Measurements from ENCODE around the gene RASGRF1. TPM values are rescaled to one million over a fixed set of nuclear protein-coding genes. Genes with fewer than 3 reads are reported as not detected.
A peak's percentile ranks its signal among the peaks of the same experiment; 100 is the strongest.
"Not testable (repeated sequence)": the region's sequence is repeated elsewhere in the genome, so short reads cannot be mapped to it uniquely, and the experiment has no call there.

Gene RASGRF1
- polyA plus RNA-seq, 3 donors, result 0.43 to 0.72 (median 0.54) TPM

DNA sequence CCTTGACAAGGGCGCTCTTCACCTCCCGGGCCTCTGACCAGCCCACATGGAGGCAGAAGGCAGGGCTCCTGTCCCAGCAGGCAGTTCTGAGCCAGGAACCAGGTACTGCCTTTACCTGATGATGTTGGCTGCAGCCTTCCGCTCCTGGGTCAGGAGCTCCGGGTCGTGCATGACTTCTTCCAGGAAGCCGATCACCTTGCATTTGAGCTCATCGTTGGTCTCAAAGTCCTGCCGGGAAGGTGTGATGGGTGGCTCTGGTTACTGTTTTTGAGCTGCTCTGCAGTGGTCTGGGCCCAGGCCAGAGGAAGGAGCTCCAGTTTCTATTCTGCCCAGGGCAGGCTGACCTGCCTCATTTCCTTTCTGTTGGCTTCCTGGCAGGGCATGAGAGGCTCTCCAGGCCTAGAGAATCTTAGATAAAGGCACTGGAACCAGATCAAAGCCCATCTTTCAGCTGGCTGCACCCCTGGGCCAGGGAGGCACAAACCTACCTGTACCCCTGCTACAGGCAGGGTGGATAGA lies 92.5 kb downstream of the RASGRF1 start:
- no peak for DNase-seq (ENCODE audit: extremely low read depth in 1 of 11, low read depth in 9 of 11, low spot score in 4 of 11)

- DNase-seq (ENCODE audit: extremely low read depth in 1 of 11, low read depth in 9 of 11, low spot score in 4 of 11), result no peak
Observed at GRCh38 chr15:78996894-78997275, 93.7 kb downstream of the RASGRF1 start.

DNA sequence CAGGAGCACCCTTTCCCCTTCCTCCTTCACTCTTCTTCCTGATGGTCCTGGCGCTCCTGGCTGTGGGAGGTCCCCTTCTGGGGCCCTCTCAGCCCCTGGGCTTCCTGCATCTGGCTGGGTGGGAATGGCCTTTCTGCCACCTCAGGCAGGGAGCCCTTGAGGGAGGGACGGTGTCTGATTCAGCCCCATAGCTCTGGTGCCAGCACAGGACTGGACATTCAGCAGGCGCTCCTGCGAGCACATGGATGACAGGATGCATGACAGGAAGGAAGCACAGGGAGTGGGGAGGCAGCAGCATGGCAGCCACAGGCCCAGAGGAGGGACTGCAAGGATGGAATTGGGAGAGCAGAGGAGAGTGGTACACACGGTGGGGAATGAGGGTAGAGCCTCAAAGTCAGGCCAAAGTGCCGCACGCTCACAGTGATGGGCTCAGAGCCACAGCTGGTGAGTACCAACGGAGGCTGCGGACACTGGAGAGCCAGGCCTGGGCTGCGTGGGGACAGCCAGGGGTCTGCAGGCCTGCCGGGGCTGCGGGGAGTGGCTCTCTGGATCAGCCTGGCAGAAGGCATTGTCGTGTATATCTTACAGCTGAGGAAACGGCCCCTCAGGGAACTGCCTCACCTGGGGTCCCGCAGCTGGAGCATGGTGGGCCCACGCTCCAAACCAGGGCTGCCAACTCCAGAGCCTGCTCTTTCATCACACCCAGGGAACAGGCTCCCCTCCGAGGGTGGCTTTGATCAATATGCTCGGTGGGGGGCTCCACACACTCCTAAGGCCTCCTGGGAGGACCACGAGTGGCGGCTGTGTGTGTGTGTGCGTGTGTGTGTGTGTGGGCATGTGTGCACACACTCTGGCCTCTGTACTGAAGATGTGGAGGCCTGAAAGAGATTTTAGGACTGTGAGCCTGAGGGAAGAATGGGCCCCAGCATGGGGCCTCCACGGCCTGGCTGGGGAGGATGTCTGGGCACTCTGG lies 94.4 kb downstream of the RASGRF1 start:
- DNase-seq (ENCODE audit: extremely low read depth in 1 of 11, low read depth in 9 of 11, low spot score in 4 of 11), result no peak

GRCh38 chr15:78995161-78995560 lies 95.4 kb downstream of the RASGRF1 start:
- not testable (repeated sequence) for DNase-seq (ENCODE audit: extremely low read depth in 1 of 11, low read depth in 9 of 11, low spot score in 4 of 11)

DNA sequence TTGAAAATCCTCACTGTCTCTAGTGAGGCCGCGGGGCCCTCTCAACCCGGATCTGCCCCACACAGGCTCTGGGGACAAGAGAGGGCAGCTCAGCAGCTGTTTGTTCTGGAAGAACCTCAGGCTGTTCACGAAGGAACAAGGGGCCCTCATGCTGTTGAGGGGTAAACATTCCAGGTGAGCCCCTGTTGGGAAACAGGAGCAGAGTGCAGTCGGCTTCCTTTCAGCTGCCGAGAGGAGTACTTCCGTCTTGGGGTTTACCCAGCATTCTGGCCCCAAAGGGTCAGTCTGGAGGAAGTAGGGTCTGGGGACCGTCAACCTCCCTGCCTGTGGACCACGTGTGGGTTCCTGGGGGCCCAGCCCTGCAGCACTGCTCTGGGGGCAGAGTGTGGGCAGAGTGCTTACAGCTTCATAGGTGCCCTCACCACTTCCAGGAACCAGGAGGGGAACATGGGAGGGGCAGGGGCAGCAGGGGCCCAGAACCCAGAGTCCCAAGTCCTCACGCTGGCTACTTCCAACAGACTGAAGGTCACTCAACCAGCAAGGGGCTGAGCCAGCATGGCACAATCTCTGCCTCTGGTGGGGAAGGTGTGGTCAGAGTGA lies 96.5 kb downstream of the RASGRF1 start:
- no peak for DNase-seq (ENCODE audit: extremely low read depth in 1 of 11, low read depth in 9 of 11, low spot score in 4 of 11)

DNA sequence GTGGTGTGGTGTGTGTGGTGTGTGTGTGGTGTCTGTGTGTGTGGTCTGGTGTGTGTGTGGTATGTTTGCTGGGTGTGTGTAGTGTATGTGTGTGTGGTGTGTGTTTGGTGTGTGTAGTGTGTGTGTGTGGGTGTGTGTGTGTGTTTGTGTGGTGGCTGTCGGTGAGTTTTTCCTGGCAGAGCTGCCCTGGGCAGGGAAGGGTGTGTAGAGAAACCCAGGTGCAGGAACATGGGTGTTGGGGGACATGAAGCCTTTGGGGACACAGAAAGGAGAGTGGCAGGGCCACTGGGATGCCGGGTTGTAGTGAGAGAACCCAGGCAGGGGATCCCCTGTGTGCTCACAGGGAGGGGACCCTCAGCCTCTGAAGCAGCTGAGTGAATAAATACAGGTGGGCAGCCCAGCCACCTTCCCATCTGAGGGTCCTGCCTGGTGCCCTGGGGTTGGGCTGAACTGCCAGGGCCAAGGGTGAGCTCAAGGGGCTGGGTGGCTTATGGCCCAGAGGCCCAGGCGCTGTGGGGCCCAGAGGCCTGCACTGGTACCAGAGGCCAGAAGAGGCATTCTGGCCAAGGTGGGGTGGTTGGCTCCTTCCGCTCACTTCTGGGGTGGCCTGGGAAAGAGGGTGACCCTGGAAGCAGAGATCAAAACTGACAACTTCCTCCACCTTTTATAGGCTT lies 97.2 kb downstream of the RASGRF1 start:
- DNase-seq (ENCODE audit: extremely low read depth in 1 of 11, low read depth in 9 of 11, low spot score in 4 of 11), result no peak

GRCh38 chr15:78992416-78993256 lies 97.9 kb downstream of the RASGRF1 start:
- no peak for DNase-seq (ENCODE audit: extremely low read depth in 1 of 11, low read depth in 9 of 11, low spot score in 4 of 11)

- DNase-seq (ENCODE audit: extremely low read depth in 1 of 11, low read depth in 9 of 11, low spot score in 4 of 11), result no peak
Observed at GRCh38 chr15:78991879-78992278, 98.7 kb downstream of the RASGRF1 start.

GRCh38 chr15:78991476-78991875 lies 99.1 kb downstream of the RASGRF1 start:
- DNase-seq (ENCODE audit: extremely low read depth in 1 of 11, low read depth in 9 of 11, low spot score in 4 of 11), result no peak

- DNase-seq (ENCODE audit: extremely low read depth in 1 of 11, low read depth in 9 of 11, low spot score in 4 of 11), result no peak
Observed at GRCh38 chr15:78990278-78990677, 100.3 kb downstream of the RASGRF1 start.

DNA sequence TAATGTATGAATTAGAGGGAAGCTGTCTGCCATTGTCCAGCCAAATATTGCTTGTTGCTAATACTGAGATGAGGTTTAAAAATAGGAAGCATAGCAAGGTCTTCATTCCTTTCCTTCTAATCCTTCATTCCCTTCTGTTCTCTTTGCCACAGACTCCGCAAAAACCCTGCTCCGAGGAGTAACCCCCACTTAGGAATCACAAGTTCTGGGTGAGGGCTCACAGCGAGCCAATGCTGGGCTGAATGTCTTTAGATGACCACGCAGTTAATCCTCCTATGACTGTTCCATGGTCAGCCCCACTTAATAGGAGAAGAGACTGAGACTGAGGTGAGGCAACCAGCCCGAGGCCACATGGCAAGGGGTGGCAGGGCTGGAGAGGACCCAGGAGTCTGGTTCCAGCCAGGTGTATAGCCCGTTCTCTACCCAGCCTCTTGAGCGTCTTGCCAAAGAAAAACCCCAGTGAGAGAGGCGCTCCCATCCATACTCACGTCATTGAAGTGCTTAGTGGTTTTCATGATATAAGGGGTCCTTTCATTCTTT lies 100.8 kb downstream of the RASGRF1 start:
- no peak for DNase-seq (ENCODE audit: extremely low read depth in 1 of 11, low read depth in 9 of 11, low spot score in 4 of 11)

DNA sequence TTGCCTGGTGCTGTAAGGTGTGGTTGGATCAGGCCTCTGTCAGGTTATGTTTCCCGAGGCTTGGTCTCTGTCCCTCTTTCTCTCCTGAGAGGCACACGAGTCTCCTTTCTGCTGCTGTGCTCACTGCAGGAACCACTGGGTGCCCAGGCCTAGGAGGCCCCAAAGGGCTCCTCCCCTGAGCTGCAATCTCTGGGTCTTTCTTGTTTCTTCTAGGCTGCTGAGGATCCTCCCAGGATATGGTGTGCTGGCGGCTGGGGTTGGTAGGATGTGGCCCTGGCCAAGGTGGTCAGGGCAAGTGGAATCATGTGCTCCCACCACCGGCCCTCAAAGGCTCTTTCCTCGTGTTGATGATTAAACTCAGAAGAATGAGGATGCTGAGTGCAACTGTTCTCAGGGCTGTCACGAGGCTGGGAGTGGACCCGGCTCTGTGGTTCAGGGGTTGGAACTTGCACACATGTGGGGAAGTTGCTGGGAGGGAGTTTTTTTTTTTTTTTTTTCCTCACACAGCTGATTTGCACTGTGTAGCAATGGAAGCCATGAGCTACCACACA lies 102.1 kb downstream of the RASGRF1 start:
- DNase-seq (ENCODE audit: extremely low read depth in 1 of 11, low read depth in 9 of 11, low spot score in 4 of 11), result peak in 8 of 11 donors; percentile 24 to 83 (median 55)

DNA sequence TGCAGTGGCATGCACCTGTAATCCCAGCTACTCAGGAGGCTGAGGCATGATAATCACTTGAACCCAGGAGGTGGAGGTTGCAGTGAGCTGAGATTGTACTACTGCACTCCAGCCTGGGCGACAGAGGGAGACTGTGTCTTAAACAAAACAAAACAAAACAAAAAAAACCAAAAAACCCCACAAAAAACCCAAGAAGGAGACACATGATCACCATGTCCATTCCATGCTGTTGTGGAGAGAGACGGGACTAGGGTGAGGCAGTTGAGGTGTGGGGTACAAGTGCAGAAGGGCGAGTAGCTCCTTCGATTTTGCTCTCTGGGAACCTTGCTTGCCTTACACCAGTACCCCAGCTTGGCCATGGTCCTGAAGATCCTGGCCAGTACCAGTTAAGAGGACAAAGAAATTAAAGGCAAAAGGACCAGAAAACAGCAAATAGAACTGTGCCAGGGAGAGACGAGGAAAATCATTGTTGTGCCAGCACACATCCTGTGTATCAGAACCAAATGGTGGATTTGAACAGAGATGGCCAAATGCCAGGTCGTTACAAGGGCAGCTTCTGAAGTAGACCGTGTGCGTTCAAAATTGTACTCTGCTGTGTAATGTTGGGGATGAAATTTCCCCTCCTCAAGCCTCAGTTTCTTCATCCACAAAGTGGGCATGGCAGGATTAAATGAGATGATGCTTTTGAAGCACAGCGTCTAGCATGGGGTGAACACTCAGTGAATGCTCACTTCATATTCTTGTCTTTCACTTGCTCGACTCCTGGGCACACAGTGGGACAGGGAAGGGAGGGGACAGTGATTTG lies 102.8 kb downstream of the RASGRF1 start:
- no peak for DNase-seq (ENCODE audit: extremely low read depth in 1 of 11, low read depth in 9 of 11, low spot score in 4 of 11)

DNA sequence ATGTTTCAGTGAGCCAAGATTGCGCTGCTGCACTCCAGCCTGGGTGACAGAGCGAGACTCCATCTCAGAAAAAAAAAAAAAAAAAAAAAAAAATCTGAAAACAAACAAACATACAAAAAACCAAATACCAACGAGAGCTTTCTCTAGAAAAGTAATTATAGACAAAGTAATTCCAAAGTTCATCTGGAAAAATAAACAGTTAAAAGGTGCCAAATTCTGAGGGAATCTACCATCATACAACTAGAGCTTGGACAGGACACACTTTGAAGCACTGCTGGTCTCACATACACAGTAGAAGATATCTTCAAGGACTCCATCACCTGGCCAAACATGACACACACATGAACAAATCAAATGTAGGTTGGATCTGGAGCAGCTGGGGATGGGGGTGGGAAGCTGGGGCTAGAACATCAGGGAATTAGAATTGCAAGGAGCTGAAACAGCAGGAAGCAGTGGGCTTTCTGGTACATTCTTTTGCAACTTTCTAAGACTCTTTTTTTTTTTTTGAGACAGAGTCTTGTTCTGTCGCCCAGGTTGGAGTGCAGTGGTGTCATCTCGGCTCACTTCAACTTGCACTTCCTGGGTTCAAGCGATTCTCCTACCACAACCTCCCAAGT lies 104.6 kb downstream of the RASGRF1 start:
- DNase-seq (ENCODE audit: extremely low read depth in 1 of 11, low read depth in 9 of 11, low spot score in 4 of 11), result no peak

DNA sequence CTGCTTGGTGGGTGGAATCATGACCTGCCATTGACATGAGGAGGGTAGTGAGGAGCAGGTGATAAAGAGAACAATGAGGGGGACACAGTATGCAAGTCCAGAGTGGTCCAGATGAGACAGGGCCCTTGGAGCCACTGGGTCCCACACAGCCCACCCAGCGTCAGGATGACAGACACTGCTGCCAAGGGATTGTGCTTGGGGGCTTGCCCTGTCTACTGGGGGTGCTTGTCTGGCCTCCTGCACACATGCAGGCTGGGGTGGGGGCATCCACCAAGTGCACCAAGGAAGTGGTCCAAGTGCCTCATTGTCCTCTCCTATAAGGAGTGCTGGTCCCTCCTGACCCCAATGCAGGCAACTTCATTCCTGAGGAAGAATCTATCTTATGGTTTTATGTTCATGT lies 106.5 kb downstream of the RASGRF1 start:
- DNase-seq (ENCODE audit: extremely low read depth in 1 of 11, low read depth in 9 of 11, low spot score in 4 of 11), result no peak

DNA sequence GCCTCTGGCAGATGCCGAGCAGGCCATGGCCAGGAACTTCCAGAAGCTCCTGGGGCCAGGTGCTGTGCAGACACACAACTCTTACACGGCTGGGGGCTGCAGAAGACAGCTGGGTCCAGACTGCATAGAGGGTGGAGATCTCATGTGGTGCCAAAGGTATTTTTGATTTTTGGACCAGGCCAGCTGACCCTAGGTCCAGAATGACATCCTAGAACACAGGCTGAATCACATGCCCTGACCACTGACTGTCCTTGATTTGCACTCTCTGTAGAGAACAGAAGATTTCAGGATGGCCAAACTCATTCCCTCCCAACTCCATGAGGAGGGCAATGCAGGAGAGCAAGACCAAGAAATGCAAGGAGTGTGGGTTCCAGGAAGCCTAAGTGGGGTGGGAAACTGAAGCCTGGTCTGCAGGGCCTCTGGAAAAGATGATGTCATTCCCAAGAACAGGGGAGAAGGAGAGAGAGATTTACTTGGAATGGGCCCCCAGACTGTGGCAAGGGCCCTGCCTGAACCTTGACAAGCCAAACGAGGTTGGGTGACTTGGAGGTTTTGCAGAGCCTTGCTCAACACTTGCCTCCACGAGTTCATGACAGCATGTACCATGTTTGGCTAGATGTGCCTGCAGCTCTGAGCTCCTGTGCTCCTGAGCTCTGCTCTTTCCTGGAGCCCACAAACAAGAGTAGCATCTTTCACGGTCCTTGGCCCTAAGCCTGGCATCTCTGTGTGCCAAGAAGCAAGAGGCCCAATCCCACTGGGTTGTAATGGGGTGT lies 107.2 kb downstream of the RASGRF1 start:
- no peak for DNase-seq (ENCODE audit: extremely low read depth in 1 of 11, low read depth in 9 of 11, low spot score in 4 of 11)
